WI38 (cell line): ENCODE data around the gene SOCS2.

Source experiments
- H3K4me3 ChIP-seq: 2 replicates; pipeline ENCODE4 v1.5.1; 2011; ENCODE audit warnings: low read depth, mild to moderate bottlenecking, control low read depth, low read length
- CTCF ChIP-seq: IDR thresholded peaks from 2 replicates; pipeline ENCODE4 v1.5.1; 2012; ENCODE audit warnings: low read depth, mild to moderate bottlenecking, control low read depth, low read length

SOCS2 gene

GRCh38 chr12:93626160-93626559 is 53.7 kb downstream of the SOCS2 start:
- H3K4me3 ChIP-seq: no peak overlapping the region
- TF ChIP-seq CTCF: no peak
